Measurements from ENCODE around the gene INTS11. TPM values are rescaled to one million over a fixed set of nuclear protein-coding genes. Genes with fewer than 3 reads are reported as not detected.

The INTS11 gene
- total RNA-seq, 1 experiment from 2014 or later, result 139 TPM

- Histone ChIP-seq H3K9ac (ENCODE audit: extremely low read depth, insufficient read length, low read length) (no peak overlapping the region), H3K14ac (ENCODE audit: insufficient read depth, low read length) (no peak overlapping the region; the same call in 1 of the 2 replicates), H3K23me2 (ENCODE audit: insufficient read length, low read depth, low read length, poor library complexity, severe bottlenecking) (no peaks in the 10 kb centered on the region), H2BK15ac (ENCODE audit: low read depth, low read length) (no peak overlapping the region), H3K9me3 (ENCODE audit: control insufficient read depth, low read depth, low read length) (no peaks in the 10 kb centered on the region), H3K27ac (ENCODE audit: insufficient read length, low read depth, low read length) (no peak overlapping the region), H3K79me2 (ENCODE audit: insufficient read depth, low read length) (no peaks in the 10 kb centered on the region), H3K27me3 (ENCODE audit: insufficient read depth, low read length) (no peaks in the 10 kb centered on the region), H3K23ac (ENCODE audit: insufficient read length, low read depth, low read length) (no peak overlapping the region), H3K79me1 (ENCODE audit: insufficient read depth, low read depth, low read length, poor library complexity, severe bottlenecking) (no peaks in the 10 kb centered on the region), H3K4me1 (ENCODE audit: insufficient read depth, low read length) (no peaks in the 10 kb centered on the region), H3K4me2 (ENCODE audit: insufficient read depth, insufficient read length, low read length) (no peak overlapping the region), H2AK5ac (ENCODE audit: insufficient read length, low read length) (no peak overlapping the region), H2BK120ac (ENCODE audit: low read depth, low read length, poor library complexity, severe bottlenecking) (no peak overlapping the region), H2AFZ (ENCODE audit: low read length) (no peak overlapping the region), H3K56ac (ENCODE audit: insufficient read length, low read depth, low read length) (no peak overlapping the region), H2BK12ac (ENCODE audit: insufficient read length, low read depth, low read length) (no peak overlapping the region), H3K18ac (ENCODE audit: insufficient read length, low read depth, low read length) (peak overlapping the region; percentile 31), H3T11ph (ENCODE audit: low read length) (no peak overlapping the region), H3K4ac (ENCODE audit: low read depth, low read length) (no peak overlapping the region), H4K91ac (ENCODE audit: insufficient read length, low read depth, low read length) (no peak overlapping the region), H4K20me1 (ENCODE audit: control insufficient read depth, insufficient read depth, insufficient read length) (no peaks in the 10 kb centered on the region), H4K5ac (ENCODE audit: insufficient read length, low read depth, low read length) (peak overlapping the region; percentile 37), H2BK20ac (ENCODE audit: low read depth, low read length, poor library complexity, severe bottlenecking) (no peak overlapping the region), H2BK5ac (ENCODE audit: insufficient read length, low read length) (no peak overlapping the region), H4K8ac (replicated peaks; ENCODE audit: insufficient read length, low read depth, low read length) (no peak overlapping the region)
- no peak overlapping the region for H3K4me3 Mint-ChIP-seq
- peaks cover 2 to 10% of the 10 kb centered on the region in 2 experiments; a peak in 3 of 5 replicates for H3K9me3 Mint-ChIP-seq
- peaks cover 0 to 14% of the 10 kb centered on the region in 2 experiments; a peak in 2 of 4 replicates for H3K4me1 Mint-ChIP-seq
- no peaks in the 10 kb centered on the region for H3K36me3 Mint-ChIP-seq (ENCODE audit: insufficient read depth in 1 of 3, low read depth in 3 of 3)
- TF ChIP-seq CTCF (conservative IDR thresholded peaks at IDR 0.05), result no peak
- no peak overlapping the region for H3K27ac Mint-ChIP-seq
- no peak for DNase-seq
- no CpG with 5 or more reads among the region's 46 CpGs for WGBS (ENCODE audit: extremely low coverage, insufficient read length, low lambda C conversion rate)
- H3K27me3 Mint-ChIP-seq (ENCODE audit: low read depth), result peaks cover 4% of the 10 kb centered on the region
These were observed 37.0 kb downstream of the INTS11 start for GRCh38 chr1:1287288-1288110.
